ENCODE results near the gene GJB4. TPM values are rescaled to one million over a fixed set of nuclear protein-coding genes. Genes with fewer than 3 reads are reported as not detected.

Gene GJB4
- total RNA-seq, 1 donor from 2014 or later: not detected

- Mint-ChIP-seq H3K9me3 (ENCODE audit: unreplicated experiment) (no peaks in the 10 kb centered on the region), H3K36me3 (ENCODE audit: unreplicated experiment) (no peaks in the 10 kb centered on the region), H3K4me1 (ENCODE audit: unreplicated experiment) (peaks cover 5% of the 10 kb centered on the region), H3K4me3 (ENCODE audit: unreplicated experiment) (no peak overlapping the region), H3K27ac (ENCODE audit: unreplicated experiment) (no peak overlapping the region), H3K27me3 (ENCODE audit: unreplicated experiment) (peaks cover 14% of the 10 kb centered on the region)
- no peak for DNase-seq (ENCODE audit: extremely low spot score, unreplicated experiment)
- no peak for TF ChIP-seq CTCF (IDR thresholded peaks at IDR 0.05)
Observed at GRCh38 chr1:34792424-34792823, 32.9 kb downstream of the GJB4 start.

- Mint-ChIP-seq H3K27me3 (ENCODE audit: unreplicated experiment) (peaks cover 14% of the 10 kb centered on the region), H3K27ac (ENCODE audit: unreplicated experiment) (no peak within 1 kb of the TSS), H3K4me1 (ENCODE audit: unreplicated experiment) (peaks cover 2% of the 10 kb centered on the region), H3K36me3 (ENCODE audit: unreplicated experiment) (no peaks in the 10 kb centered on the region), H3K9me3 (ENCODE audit: unreplicated experiment) (no peaks in the 10 kb centered on the region), H3K4me3 (ENCODE audit: unreplicated experiment) (no peak within 1 kb of the TSS)
- DNase-seq (ENCODE audit: extremely low spot score, unreplicated experiment): no peak
- TF ChIP-seq CTCF (IDR thresholded peaks at IDR 0.05): no peak
Observed at GRCh38 chr1:34792868-34793727, 33.6 kb downstream of the GJB4 start, which contains the start of gene GJA4. GJA4 (plus strand) TSS chr1:34792999; CDS start chr1:34794214, 1,215 bp downstream.

DNA sequence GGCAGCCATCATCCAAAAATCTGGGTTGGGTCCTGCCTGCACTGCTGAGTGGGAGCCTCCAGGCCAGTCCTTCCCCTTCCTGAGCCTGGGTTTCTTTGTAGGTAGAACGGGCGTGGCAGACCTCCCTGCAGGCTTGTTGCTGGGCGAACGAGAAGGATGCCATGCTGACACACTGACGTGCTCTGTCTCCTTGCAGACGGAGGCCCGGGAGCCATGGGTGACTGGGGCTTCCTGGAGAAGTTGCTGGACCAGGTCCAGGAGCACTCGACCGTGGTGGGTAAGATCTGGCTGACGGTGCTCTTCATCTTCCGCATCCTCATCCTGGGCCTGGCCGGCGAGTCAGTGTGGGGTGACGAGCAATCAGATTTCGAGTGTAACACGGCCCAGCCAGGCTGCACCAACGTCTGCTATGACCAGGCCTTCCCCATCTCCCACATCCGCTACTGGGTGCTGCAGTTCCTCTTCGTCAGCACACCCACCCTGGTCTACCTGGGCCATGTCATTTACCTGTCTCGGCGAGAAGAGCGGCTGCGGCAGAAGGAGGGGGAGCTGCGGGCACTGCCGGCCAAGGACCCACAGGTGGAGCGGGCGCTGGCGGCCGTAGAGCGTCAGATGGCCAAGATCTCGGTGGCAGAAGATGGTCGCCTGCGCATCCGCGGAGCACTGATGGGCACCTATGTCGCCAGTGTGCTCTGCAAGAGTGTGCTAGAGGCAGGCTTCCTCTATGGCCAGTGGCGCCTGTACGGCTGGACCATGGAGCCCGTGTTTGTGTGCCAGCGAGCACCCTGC lies 34.7 kb downstream of the GJB4 start:
- H3K27me3 Mint-ChIP-seq (ENCODE audit: unreplicated experiment): peaks cover 14% of the 10 kb centered on the region
- no peaks in the 10 kb centered on the region for H3K4me1 Mint-ChIP-seq (ENCODE audit: unreplicated experiment)

DNA sequence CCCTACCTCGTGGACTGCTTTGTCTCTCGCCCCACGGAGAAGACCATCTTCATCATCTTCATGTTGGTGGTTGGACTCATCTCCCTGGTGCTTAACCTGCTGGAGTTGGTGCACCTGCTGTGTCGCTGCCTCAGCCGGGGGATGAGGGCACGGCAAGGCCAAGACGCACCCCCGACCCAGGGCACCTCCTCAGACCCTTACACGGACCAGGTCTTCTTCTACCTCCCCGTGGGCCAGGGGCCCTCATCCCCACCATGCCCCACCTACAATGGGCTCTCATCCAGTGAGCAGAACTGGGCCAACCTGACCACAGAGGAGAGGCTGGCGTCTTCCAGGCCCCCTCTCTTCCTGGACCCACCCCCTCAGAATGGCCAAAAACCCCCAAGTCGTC lies 35.2 kb downstream of the GJB4 start:
- Mint-ChIP-seq H3K27me3 (ENCODE audit: unreplicated experiment) (peaks cover 14% of the 10 kb centered on the region), H3K27ac (ENCODE audit: unreplicated experiment) (no peak overlapping the region), H3K4me3 (ENCODE audit: unreplicated experiment) (no peak overlapping the region), H3K9me3 (ENCODE audit: unreplicated experiment) (no peaks in the 10 kb centered on the region), H3K4me1 (ENCODE audit: unreplicated experiment) (no peaks in the 10 kb centered on the region), H3K36me3 (ENCODE audit: unreplicated experiment) (no peaks in the 10 kb centered on the region)
- DNase-seq (ENCODE audit: extremely low spot score, unreplicated experiment): no peak
- TF ChIP-seq CTCF (IDR thresholded peaks at IDR 0.05): no peak

More for the DNA sequence above, 34.7 kb downstream of the GJB4 start:
- no peak for TF ChIP-seq CTCF (IDR thresholded peaks at IDR 0.05)
- no peaks in the 10 kb centered on the region for H3K9me3 Mint-ChIP-seq (ENCODE audit: unreplicated experiment)
- no peaks in the 10 kb centered on the region for H3K36me3 Mint-ChIP-seq (ENCODE audit: unreplicated experiment)
- no peak overlapping the region for H3K27ac Mint-ChIP-seq (ENCODE audit: unreplicated experiment)
- no peak for DNase-seq (ENCODE audit: extremely low spot score, unreplicated experiment)
- no peak overlapping the region for H3K4me3 Mint-ChIP-seq (ENCODE audit: unreplicated experiment)

GRCh38 chr1:34795916-34796315 lies 36.4 kb downstream of the GJB4 start:
- Mint-ChIP-seq H3K27ac (ENCODE audit: unreplicated experiment) (no peak overlapping the region), H3K9me3 (ENCODE audit: unreplicated experiment) (no peaks in the 10 kb centered on the region), H3K4me3 (ENCODE audit: unreplicated experiment) (no peak overlapping the region), H3K4me1 (ENCODE audit: unreplicated experiment) (no peaks in the 10 kb centered on the region), H3K27me3 (ENCODE audit: unreplicated experiment) (peaks cover 11% of the 10 kb centered on the region), H3K36me3 (ENCODE audit: unreplicated experiment) (no peaks in the 10 kb centered on the region)
- no peak for TF ChIP-seq CTCF (IDR thresholded peaks at IDR 0.05)
- DNase-seq (ENCODE audit: extremely low spot score, unreplicated experiment): no peak
